Measurements from ENCODE around the gene ISL2.
A peak's percentile ranks its signal among the peaks of the same experiment; 100 is the strongest.

ISL2 gene

DNA sequence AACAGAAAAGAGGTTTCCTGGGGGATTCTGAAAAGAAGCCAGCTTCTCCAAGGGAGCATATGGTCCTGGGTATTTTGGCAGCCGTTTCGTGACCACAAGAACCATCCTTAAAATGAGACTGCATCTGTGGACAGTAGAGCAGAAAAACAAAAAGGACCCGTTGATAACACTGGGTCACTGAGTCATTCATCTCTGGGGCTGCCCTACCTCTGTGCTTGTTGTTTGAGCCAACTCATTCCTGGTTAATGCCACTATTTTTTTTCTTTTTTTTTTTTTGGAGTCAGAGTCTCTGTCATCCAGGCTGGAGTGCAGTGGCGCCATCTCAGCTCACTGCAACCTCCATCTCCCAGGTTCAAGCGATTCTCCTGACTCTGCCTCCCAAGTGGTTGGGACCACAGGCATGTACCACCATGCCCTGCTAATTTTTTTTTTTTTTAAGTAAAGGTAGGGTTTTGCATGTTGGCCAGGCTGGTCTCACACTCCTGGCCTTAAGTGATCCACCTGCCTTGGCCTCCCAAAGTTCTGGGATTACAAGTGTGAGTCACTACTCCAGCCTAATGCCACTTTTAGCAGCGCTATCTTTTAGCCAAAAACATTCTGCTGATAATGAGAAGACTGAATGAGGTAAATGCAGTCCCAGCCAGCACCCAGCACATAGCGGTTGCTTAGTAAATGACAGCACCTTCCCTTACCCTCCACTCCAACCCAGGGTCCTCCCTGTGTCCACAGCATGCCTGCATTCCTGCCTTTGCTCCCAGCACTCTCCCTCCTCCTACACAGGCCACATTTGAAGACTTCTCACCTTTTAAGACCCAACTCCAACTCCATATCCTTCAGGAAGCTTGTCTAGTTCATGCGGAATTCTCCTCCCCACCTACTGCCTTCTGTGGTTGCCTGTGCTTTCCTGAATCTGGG lies 9.1 kb upstream of the ISL2 start:
- Histone ChIP-seq H3K36me3 (ENCODE audit: insufficient read depth, low read length) (no peaks in the 10 kb centered on the region), H3K27me3 (ENCODE audit: insufficient read depth, low read length) (peaks cover 27% of the 10 kb centered on the region), H2AFZ (ENCODE audit: low read length, unreplicated experiment) (no peak overlapping the region), H3K79me2 (ENCODE audit: control insufficient read depth, insufficient read depth, low read length, unreplicated experiment) (no peaks in the 10 kb centered on the region), H3K27ac (ENCODE audit: low read depth, low read length) (no peak overlapping the region), H3K4me3 (ENCODE audit: low read depth, low read length) (no peak overlapping the region), H3K4me1 (ENCODE audit: control insufficient read depth, insufficient read depth, low read length, unreplicated experiment) (peaks cover 6% of the 10 kb centered on the region)

DNA sequence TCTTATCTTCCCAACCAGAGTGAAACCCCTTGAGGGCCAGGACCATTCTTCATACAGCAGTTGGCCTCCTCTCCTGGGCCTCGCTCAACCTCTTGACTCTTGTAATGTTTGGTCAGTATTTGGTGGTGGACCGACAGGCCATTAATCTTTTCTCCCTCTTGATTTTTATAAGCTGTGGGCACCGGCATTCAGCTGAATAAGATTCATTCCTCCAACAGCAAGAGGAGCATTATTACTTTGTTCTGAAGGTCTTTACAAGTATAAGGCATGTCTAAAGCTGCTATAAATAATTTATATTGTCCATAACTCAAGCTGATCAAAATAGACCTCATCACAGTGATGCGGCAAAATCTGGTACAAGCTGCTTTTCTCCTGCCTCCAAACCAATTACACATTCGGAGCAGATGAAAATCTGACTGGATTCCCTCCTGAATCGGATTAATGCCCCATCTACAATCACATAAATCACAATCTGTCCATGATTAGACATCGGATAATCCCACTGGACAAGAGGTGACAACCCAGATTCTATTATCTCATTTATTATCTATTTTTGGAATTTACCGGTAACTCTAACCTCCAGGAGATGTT lies 8.4 kb upstream of the ISL2 start:
- Histone ChIP-seq H3K27ac (ENCODE audit: low read depth, low read length) (no peak overlapping the region), H2AFZ (ENCODE audit: low read length, unreplicated experiment) (no peak overlapping the region), H3K4me1 (ENCODE audit: control insufficient read depth, insufficient read depth, low read length, unreplicated experiment) (peaks cover 6% of the 10 kb centered on the region)

DNA sequence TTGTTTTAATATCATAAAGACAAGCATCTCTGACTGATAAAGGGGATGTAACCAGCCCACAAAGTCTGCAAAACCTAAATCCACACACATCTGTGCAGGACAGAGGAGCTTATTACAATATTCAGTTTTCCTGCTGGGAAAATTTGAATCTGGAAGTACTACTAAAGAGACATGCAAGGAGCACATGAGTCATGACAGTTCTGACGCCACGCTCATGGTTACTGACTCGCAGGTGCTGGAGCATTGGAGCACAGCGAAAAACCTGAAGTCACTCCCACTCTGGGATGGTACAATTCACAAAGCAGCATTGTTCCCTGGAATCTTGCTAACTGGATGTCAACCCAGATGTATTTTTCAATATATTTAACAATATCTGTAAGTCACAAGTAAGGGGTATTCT lies 7.6 kb upstream of the ISL2 start:
- H3K27me3 ChIP-seq (ENCODE audit: insufficient read depth, low read length): peaks cover 18% of the 10 kb centered on the region
- H2AFZ ChIP-seq (ENCODE audit: low read length, unreplicated experiment): no peak overlapping the region
- H3K27ac ChIP-seq (ENCODE audit: low read depth, low read length): no peak overlapping the region
- H3K4me3 ChIP-seq (ENCODE audit: low read depth, low read length): no peak overlapping the region
- no peaks in the 10 kb centered on the region for H3K36me3 ChIP-seq (ENCODE audit: insufficient read depth, low read length)
- H3K4me1 ChIP-seq (ENCODE audit: control insufficient read depth, insufficient read depth, low read length, unreplicated experiment): peaks cover 6% of the 10 kb centered on the region
- no peaks in the 10 kb centered on the region for H3K79me2 ChIP-seq (ENCODE audit: control insufficient read depth, insufficient read depth, low read length, unreplicated experiment)

More for the DNA sequence above, 8.4 kb upstream of the ISL2 start:
- H3K36me3 ChIP-seq (ENCODE audit: insufficient read depth, low read length): no peaks in the 10 kb centered on the region
- peaks cover 21% of the 10 kb centered on the region for H3K27me3 ChIP-seq (ENCODE audit: insufficient read depth, low read length)
- H3K4me3 ChIP-seq (ENCODE audit: low read depth, low read length): no peak overlapping the region
- H3K79me2 ChIP-seq (ENCODE audit: control insufficient read depth, insufficient read depth, low read length, unreplicated experiment): no peaks in the 10 kb centered on the region

DNA sequence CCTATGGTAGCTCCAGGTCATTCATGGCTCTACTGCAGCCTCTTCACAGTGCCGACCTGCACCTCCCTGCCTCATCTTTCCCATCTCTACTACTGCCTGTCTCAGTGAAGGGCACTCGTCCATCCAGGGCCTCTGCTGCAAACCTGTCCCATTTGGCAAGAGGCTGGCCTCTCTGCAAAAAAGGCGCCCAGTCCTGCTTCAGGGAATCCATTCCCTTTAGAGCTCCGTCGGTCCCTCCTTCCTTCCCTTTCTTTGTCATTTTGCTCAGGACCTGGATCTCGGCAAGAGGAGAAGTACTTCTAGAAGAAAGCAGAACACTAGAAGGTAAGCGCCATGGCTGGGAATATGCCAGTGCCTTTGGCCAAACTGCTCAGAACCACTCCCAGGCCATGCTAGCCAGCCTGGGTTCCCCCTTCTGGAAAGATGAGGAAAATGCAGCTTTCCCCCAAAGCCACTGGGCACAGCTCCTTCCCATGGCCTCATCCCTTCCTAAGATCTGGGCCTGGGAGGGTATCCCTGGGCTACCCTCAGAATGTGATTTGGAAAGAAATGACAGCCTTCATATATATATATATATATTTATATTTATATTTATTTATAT lies 6.4 kb upstream of the ISL2 start:
- Histone ChIP-seq H3K4me1 (ENCODE audit: control insufficient read depth, insufficient read depth, low read length, unreplicated experiment) (peaks cover 6% of the 10 kb centered on the region), H3K4me3 (ENCODE audit: low read depth, low read length) (no peak overlapping the region), H3K27ac (ENCODE audit: low read depth, low read length) (no peak overlapping the region), H2AFZ (ENCODE audit: low read length, unreplicated experiment) (no peak overlapping the region), H3K27me3 (ENCODE audit: insufficient read depth, low read length) (peaks cover 10% of the 10 kb centered on the region), H3K79me2 (ENCODE audit: control insufficient read depth, insufficient read depth, low read length, unreplicated experiment) (no peaks in the 10 kb centered on the region), H3K36me3 (ENCODE audit: insufficient read depth, low read length) (no peaks in the 10 kb centered on the region)

DNA sequence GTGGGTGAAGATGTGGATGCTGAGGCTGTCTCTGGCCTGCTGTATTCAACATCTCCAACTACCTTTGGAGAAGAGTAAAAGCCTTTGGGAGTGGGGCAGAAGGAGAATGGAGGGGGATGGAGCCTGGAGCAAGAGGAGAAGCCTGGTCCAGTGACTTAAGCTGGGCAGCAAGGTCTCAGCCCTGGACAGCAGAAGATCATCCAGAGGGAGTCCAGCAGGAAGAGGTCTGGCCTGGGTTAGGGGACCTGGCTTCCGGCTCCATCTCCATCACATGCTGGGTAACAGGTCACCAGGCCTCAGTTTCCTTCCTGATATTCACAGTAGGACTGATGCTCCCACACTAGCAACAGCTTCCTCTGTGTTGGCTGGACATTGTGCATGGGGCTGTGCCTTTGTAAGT lies 3.8 kb upstream of the ISL2 start:
- H3K36me3 ChIP-seq (ENCODE audit: insufficient read depth, low read length): no peaks in the 10 kb centered on the region
- peaks cover 7% of the 10 kb centered on the region for H3K4me1 ChIP-seq (ENCODE audit: control insufficient read depth, insufficient read depth, low read length, unreplicated experiment)
- peaks cover 24% of the 10 kb centered on the region for H3K27me3 ChIP-seq (ENCODE audit: insufficient read depth, low read length)
- no peak overlapping the region for H3K27ac ChIP-seq (ENCODE audit: low read depth, low read length)
- no peak overlapping the region for H3K4me3 ChIP-seq (ENCODE audit: low read depth, low read length)
- no peaks in the 10 kb centered on the region for H3K79me2 ChIP-seq (ENCODE audit: control insufficient read depth, insufficient read depth, low read length, unreplicated experiment)
- no peak overlapping the region for H2AFZ ChIP-seq (ENCODE audit: low read length, unreplicated experiment)

DNA sequence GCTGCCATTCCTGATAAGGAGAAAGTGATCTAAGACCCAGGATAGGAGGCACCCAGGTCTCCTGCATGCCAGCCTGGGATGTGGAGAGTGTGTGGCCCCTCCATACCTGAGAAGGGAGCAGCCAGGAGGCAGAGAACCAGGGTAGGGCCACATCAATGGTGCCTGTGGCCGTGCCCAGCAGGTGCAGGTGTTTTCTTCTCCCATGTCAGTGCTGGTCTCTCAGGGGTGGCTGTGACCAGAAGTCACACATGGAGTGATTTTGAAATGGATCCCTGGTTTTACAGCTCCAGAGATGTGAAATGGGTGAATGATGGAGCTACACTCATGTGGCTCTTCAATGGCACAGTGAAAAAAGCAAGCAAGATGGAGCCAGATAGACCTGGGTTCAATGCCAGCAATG lies 3.3 kb upstream of the ISL2 start:
- Histone ChIP-seq H3K27me3 (ENCODE audit: insufficient read depth, low read length) (peaks cover 29% of the 10 kb centered on the region), H3K36me3 (ENCODE audit: insufficient read depth, low read length) (no peaks in the 10 kb centered on the region), H3K27ac (ENCODE audit: low read depth, low read length) (no peak overlapping the region), H2AFZ (ENCODE audit: low read length, unreplicated experiment) (no peak overlapping the region), H3K4me3 (ENCODE audit: low read depth, low read length) (no peak overlapping the region), H3K4me1 (ENCODE audit: control insufficient read depth, insufficient read depth, low read length, unreplicated experiment) (peaks cover 6% of the 10 kb centered on the region), H3K79me2 (ENCODE audit: control insufficient read depth, insufficient read depth, low read length, unreplicated experiment) (no peaks in the 10 kb centered on the region)

DNA sequence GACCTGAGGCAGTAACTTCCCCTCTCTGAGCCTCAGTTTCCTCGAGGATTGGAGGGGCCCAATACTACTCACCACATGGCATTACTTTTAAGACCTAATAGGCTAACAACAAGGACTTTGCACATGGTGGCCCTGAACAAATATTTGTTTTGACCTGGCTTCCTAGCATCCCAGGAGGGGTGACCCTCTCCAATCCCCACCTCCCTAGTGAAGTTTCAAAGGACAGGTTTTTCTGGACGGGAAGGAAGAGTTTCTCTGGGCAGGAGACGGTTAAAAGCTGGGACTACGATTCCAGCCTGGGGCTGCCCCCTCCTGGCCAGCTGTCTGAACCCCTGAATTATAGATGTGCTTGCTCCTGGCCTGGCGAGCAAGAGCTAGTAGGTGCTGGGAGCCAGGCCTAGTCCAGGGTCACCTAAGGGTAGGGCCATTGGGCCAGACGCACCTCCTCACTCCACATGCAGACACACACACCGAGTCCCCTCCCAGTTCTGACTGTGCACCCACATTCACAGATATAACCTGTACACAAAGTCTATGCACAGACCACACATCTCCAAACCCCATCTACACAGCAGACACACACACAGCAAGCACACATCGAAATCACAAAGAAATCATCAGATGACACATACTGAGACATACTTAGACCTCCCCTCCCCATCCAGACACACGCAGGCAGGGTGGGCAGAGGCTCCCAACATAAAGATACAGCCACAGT lies 2.7 kb upstream of the ISL2 start:
- Histone ChIP-seq H3K4me3 (ENCODE audit: low read depth, low read length) (no peak overlapping the region), H2AFZ (ENCODE audit: low read length, unreplicated experiment) (no peak overlapping the region), H3K36me3 (ENCODE audit: insufficient read depth, low read length) (no peaks in the 10 kb centered on the region), H3K79me2 (ENCODE audit: control insufficient read depth, insufficient read depth, low read length, unreplicated experiment) (peaks cover under 1% of the 10 kb centered on the region), H3K27ac (ENCODE audit: low read depth, low read length) (no peak overlapping the region), H3K27me3 (ENCODE audit: insufficient read depth, low read length) (peaks cover 35% of the 10 kb centered on the region), H3K4me1 (ENCODE audit: control insufficient read depth, insufficient read depth, low read length, unreplicated experiment) (peaks cover 6% of the 10 kb centered on the region)

DNA sequence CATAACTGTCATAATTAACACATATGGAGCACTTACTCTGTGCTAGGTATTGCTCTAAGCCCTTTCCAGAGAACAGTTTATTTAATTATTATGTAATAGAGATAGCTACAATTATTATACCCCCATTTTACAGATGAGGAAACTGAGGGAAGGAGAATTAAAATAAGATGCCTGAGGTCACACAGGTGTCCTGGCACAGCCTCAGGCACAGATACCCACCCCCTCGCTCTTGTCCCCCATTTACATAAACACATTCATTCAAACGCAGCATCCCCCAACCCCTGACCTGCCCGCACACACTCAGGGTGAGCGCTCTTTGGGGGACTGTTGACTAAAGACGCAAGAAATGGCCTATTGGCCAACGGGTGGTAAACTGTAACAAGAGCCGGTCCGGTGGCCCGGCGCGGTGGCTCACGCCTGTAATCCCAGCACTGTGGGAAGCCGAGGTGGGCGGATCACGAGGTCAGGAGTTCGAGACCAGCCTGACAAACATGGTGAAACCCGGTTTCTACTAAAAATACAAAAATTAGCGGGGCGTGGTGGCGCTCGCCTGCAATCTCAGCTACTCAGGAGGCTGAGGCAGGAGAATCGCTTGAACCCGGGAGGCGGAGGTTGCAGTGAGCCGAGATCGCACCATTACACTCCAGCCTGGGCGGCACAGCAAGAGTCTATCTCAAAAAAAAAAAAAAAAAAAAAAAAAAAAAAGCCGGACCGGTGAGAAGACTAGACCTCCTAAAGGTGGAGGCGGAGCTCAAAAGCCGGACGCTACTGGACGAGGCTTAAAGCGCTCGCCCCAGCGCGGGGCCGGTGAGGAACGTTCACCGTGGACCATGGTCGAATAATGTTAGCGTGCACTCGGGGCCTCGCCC lies 1.9 kb upstream of the ISL2 start:
- H2AFZ ChIP-seq (ENCODE audit: low read length, unreplicated experiment): no peak overlapping the region

DNA sequence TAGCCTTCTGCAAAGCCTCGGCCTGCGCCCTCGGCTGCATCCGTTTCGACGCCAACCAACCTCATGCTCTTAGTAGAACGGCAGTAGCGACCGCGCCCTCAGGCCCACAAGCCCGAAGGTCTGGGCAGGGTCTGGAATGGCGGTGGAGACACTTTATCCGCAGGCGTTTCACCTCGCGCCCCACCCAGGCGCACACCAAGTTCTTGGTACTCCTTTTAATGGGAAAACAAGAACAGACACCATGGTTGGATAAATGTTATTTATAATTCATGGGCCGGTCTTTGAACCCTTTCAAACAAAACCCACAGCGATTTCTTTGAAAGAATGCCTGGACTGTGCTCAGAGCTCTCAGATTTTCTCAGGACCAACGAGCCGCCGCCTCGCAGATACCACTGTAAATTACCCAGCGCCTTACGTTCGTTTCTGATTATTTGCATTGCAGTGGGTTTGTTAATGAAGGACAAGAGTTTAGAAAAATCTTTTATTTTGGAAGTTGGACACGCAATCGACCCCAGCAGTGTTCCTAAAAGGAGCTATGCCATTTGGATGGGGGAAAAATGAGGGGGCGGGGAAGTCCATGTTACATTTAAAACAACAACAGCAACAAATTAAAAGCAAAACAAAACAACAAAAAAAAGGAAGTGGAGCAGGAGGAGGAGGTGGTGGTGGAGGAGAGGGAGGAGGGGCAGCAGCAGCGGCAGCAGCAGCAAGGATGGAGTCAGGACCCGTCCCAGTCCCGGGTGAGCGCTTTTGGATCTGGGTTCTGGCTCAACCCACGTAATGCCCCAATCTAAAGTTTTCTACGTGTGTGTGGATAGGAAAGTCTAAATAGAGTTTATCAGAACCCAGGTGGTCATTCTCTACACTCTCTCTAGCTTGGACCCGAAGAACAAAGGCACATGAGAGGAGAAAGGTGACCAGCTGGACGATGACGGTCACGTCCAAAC lies 993 bp upstream of the ISL2 start:
- Histone ChIP-seq H3K27ac (ENCODE audit: low read depth, low read length) (peak overlapping the region; percentile 34), H3K4me3 (ENCODE audit: low read depth, low read length) (peak overlapping the region; percentile 89), H3K4me1 (ENCODE audit: control insufficient read depth, insufficient read depth, low read length, unreplicated experiment) (peaks cover 17% of the 10 kb centered on the region), H2AFZ (ENCODE audit: low read length, unreplicated experiment) (peak overlapping the region; percentile 58), H3K36me3 (ENCODE audit: insufficient read depth, low read length) (no peaks in the 10 kb centered on the region), H3K79me2 (ENCODE audit: control insufficient read depth, insufficient read depth, low read length, unreplicated experiment) (peaks cover 3% of the 10 kb centered on the region), H3K27me3 (ENCODE audit: insufficient read depth, low read length) (peaks cover 52% of the 10 kb centered on the region)

More for the DNA sequence above, 1.9 kb upstream of the ISL2 start:
- Histone ChIP-seq H3K36me3 (ENCODE audit: insufficient read depth, low read length) (no peaks in the 10 kb centered on the region), H3K4me3 (ENCODE audit: low read depth, low read length) (no peak overlapping the region), H3K4me1 (ENCODE audit: control insufficient read depth, insufficient read depth, low read length, unreplicated experiment) (peaks cover 8% of the 10 kb centered on the region), H3K27me3 (ENCODE audit: insufficient read depth, low read length) (peaks cover 42% of the 10 kb centered on the region), H3K79me2 (ENCODE audit: control insufficient read depth, insufficient read depth, low read length, unreplicated experiment) (peaks cover 3% of the 10 kb centered on the region), H3K27ac (ENCODE audit: low read depth, low read length) (no peak overlapping the region)
